Sigmoid colon (tissue), 4 donors: ENCODE data around the gene TNFRSF19.

Experiments used
- CTCF ChIP-seq, 4 experiments: fragments of 450-650 bp in 3 of 4; fragments of 200-600 bp in 1 of 4; IDR thresholded peaks; one replicate each; pipeline ENCODE4 v1.5.1; 2016 to 2019; ENCODE audit warnings: antibody characterized with exemption in 4 of 4, mild to moderate bottlenecking in 3 of 4, moderate library complexity in 2 of 4
- EP300 ChIP-seq, 4 donors: sonication (generic); formaldehyde crosslinking; IDR thresholded peaks; one replicate each; pipeline ENCODE4 v1.6.1; 2017; ENCODE audit warnings: antibody characterized with exemption in 4 of 4
- POLR2A ChIP-seq, 2 donors: fragments of 450-650 bp; IDR thresholded peaks; one replicate each; pipeline ENCODE4 v1.6.1; 2016; ENCODE audit warnings: antibody characterized with exemption in 2 of 2, mild to moderate bottlenecking in 2 of 2, moderate library complexity in 2 of 2
- POLR2AphosphoS5 ChIP-seq, 4 donors: sonication (generic); formaldehyde crosslinking; IDR thresholded peaks; one replicate each; pipeline ENCODE4 v1.6.1; 2017; ENCODE audit warnings: antibody characterized with exemption in 4 of 4

GRCh38 chr13:23563085-23563845 is 6.9 kb upstream of the TNFRSF19 start:
- TF ChIP-seq CTCF (IDR thresholded peaks at IDR 0.05) (no peak), EP300 (IDR thresholded peaks at IDR 0.05) (no peak), POLR2AphosphoS5 (IDR thresholded peaks at IDR 0.05) (no peak), POLR2A (IDR thresholded peaks at IDR 0.05) (no peak)
